ENCODE results near the gene GTPBP6. TPM values are rescaled to one million over a fixed set of nuclear protein-coding genes. Genes with fewer than 3 reads are reported as not detected.

The GTPBP6 gene
- total RNA-seq, 3 donors from 2014 or later (not counting 1 experiment from before 2014, with no cell fraction given) = 46.9 to 62.8 (median 49.8) TPM

DNA sequence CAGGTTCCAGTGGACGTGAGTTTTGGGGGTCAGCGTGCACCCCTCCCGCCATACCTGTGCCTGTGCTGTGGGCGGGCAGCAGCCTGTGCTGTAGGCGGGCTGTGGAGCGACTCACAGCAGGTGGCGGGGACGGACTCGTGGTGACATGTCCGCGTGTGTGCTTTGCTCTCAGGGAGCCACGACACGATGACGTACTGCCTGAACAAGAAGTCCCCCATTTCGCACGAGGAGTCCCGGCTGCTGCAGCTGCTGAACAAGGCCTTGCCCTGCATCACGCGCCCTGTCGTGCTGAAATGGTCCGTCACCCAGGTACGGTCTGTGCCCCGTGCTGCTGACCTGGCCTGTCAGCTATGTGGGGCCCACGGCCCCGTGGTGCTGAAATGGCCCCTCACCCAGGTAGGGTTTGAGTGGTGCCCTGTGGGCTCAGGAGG is 30.0 kb downstream of the GTPBP6 start:
- Mint-ChIP-seq H3K4me3 (no peak overlapping the region), H3K27me3 (ENCODE audit: low read depth in 2 of 2) (no peaks in the 10 kb centered on the region), H3K9me3 (no peaks in the 10 kb centered on the region), H3K4me1 (peaks cover 0 to 6% of the 10 kb centered on the region in 2 donors), H3K36me3 (no peaks in the 10 kb centered on the region), H3K27ac (no peak overlapping the region)
- Histone ChIP-seq H3K9me3 (ENCODE audit: control insufficient read depth, insufficient read depth, low read length) (peaks cover 5% of the 10 kb centered on the region), H3K27ac (ENCODE audit: low read length) (no peak overlapping the region), H3K36me3 (ENCODE audit: control insufficient read depth, insufficient read depth, low read length) (peaks cover 12% of the 10 kb centered on the region), H3K27me3 (ENCODE audit: control insufficient read depth, insufficient read depth, low read length) (no peaks in the 10 kb centered on the region), H3K4me1 (ENCODE audit: control insufficient read depth, insufficient read depth, low read length) (peaks cover 6% of the 10 kb centered on the region), H3K4me3 (ENCODE audit: low read length) (no peak overlapping the region)
- 94% methylated on average over 25 of the region's 25 CpGs for WGBS (ENCODE audit: insufficient coverage)
- DNase-seq (no peak), ATAC-seq (no peak)
- intact Hi-C loops (cut with micrococcal nuclease) = no loop called here
- TF ChIP-seq, protein P1, sequence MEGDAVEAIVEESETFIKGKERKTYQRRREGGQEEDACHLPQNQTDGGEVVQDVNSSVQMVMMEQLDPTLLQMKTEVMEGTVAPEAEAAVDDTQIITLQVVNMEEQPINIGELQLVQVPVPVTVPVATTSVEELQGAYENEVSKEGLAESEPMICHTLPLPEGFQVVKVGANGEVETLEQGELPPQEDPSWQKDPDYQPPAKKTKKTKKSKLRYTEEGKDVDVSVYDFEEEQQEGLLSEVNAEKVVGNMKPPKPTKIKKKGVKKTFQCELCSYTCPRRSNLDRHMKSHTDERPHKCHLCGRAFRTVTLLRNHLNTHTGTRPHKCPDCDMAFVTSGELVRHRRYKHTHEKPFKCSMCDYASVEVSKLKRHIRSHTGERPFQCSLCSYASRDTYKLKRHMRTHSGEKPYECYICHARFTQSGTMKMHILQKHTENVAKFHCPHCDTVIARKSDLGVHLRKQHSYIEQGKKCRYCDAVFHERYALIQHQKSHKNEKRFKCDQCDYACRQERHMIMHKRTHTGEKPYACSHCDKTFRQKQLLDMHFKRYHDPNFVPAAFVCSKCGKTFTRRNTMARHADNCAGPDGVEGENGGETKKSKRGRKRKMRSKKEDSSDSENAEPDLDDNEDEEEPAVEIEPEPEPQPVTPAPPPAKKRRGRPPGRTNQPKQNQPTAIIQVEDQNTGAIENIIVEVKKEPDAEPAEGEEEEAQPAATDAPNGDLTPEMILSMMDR (IDR thresholded peaks at IDR 0.05) = no peak

- 93% methylated on average over 7 of the region's 7 CpGs for WGBS (ENCODE audit: insufficient coverage)
- intact Hi-C loops (cut with micrococcal nuclease) = no loop called here
- no peaks in the 10 kb centered on the region for H3K27me3 Mint-ChIP-seq (ENCODE audit: low read depth in 2 of 2)
- H3K9me3 ChIP-seq (ENCODE audit: control insufficient read depth, insufficient read depth, low read length) = no peaks in the 10 kb centered on the region
- TF ChIP-seq, protein P1 (IDR thresholded peaks at IDR 0.05) = no peak
- no peaks in the 10 kb centered on the region for H3K27me3 ChIP-seq (ENCODE audit: control insufficient read depth, insufficient read depth, low read length)
- no peaks in the 10 kb centered on the region for H3K9me3 Mint-ChIP-seq
- H3K36me3 ChIP-seq (ENCODE audit: control insufficient read depth, insufficient read depth, low read length) = peaks cover 5% of the 10 kb centered on the region
- no peak overlapping the region for H3K4me3 ChIP-seq (ENCODE audit: low read length)
- ATAC-seq (no peak), DNase-seq (no peak)
- peaks cover 7% of the 10 kb centered on the region for H3K4me1 ChIP-seq (ENCODE audit: control insufficient read depth, insufficient read depth, low read length)
- no peak overlapping the region for H3K4me3 Mint-ChIP-seq
- no peaks in the 10 kb centered on the region for H3K36me3 Mint-ChIP-seq
- no peak overlapping the region for H3K27ac ChIP-seq (ENCODE audit: low read length)
- no peak overlapping the region for H3K27ac Mint-ChIP-seq
- peaks cover 0 to 11% of the 10 kb centered on the region in 2 donors for H3K4me1 Mint-ChIP-seq
These were observed 30.9 kb downstream of the GTPBP6 start for GRCh38 chrX:287670-288069.

GRCh38 chrX:285076-285677 is 33.4 kb downstream of the GTPBP6 start:
- H3K36me3 ChIP-seq (ENCODE audit: control insufficient read depth, insufficient read depth, low read length) = peaks cover 5% of the 10 kb centered on the region
- no peak overlapping the region for H3K27ac ChIP-seq (ENCODE audit: low read length)
- TF ChIP-seq, protein P1 (IDR thresholded peaks at IDR 0.05) = no peak
- no peaks in the 10 kb centered on the region for H3K36me3 Mint-ChIP-seq
- no peak for ATAC-seq
- no peaks in the 10 kb centered on the region for H3K27me3 Mint-ChIP-seq (ENCODE audit: low read depth in 2 of 2)
- peaks cover 12% of the 10 kb centered on the region for H3K4me1 ChIP-seq (ENCODE audit: control insufficient read depth, insufficient read depth, low read length)
- intact Hi-C loops (cut with micrococcal nuclease) = no loop called here
- H3K4me3 Mint-ChIP-seq = no peak overlapping the region
- H3K4me1 Mint-ChIP-seq = peaks cover 0 to 11% of the 10 kb centered on the region in 2 donors
- no peak for DNase-seq
- H3K27me3 ChIP-seq (ENCODE audit: control insufficient read depth, insufficient read depth, low read length) = no peaks in the 10 kb centered on the region
- no peaks in the 10 kb centered on the region for H3K9me3 ChIP-seq (ENCODE audit: control insufficient read depth, insufficient read depth, low read length)
- H3K27ac Mint-ChIP-seq = no peak overlapping the region
- 98% methylated on average over 13 of the region's 13 CpGs for WGBS (ENCODE audit: insufficient coverage)
- no peak overlapping the region for H3K4me3 ChIP-seq (ENCODE audit: low read length)
- H3K9me3 Mint-ChIP-seq = no peaks in the 10 kb centered on the region
